Activated CD8-positive, alpha-beta memory T cell treated with anti-CD3 and anti-CD28 coated beads, Interleukin-2, amount 10 ng/mL, durations not matched to agents 7 days and 5 days (primary cell): ENCODE results near the gene STARD13. TPM values are rescaled to one million over a fixed set of nuclear protein-coding genes. Genes with fewer than 3 reads are reported as not detected.

Experiments used
- ATAC-seq: fragments of 150-1000 bp; cut with Tn5 transposase; one replicate; pipeline ENCODE4 v1.10.0; 2021; ENCODE audit warnings: moderate library complexity
- CTCF ChIA-PET: fragments of 350-600 bp; sonication (Branson Sonifier 250); formaldehyde crosslinking; loops from one replicate; lab custom pipeline; 2021; ENCODE audit warnings: antibody characterized with exemption; lab: Charles Lee
- DNase-seq: peaks from one replicate; pipeline ENCODE4 v3.0.0-alpha.2; 2020
- H3K27ac Mint-ChIP-seq: one replicate; pipeline ENCODE4 v1.8.0; 2021; ENCODE audit warnings: mild to moderate bottlenecking, mixed read lengths
- H3K27me3 Mint-ChIP-seq: one replicate; pipeline ENCODE4 v1.8.0; 2021; ENCODE audit warnings: mixed read lengths
- H3K36me3 Mint-ChIP-seq: one replicate; pipeline ENCODE4 v1.8.0; 2021; ENCODE audit warnings: mild to moderate bottlenecking, mixed read lengths
- H3K4me1 Mint-ChIP-seq: one replicate; pipeline ENCODE4 v1.8.0; 2021; ENCODE audit warnings: mixed read lengths
- H3K4me3 Mint-ChIP-seq: one replicate; pipeline ENCODE4 v1.8.0; 2021; ENCODE audit warnings: mild to moderate bottlenecking, moderate library complexity, mixed read lengths
- H3K9me3 Mint-ChIP-seq: one replicate; pipeline ENCODE4 v1.8.0; 2022; ENCODE audit warnings: low read depth, mixed read lengths
- total RNA-seq, 2 experiments: library from RNA; stranded (reverse); gene quantifications; one replicate each; pipeline ENCODE4 v1.2.3, GENCODE V29; 2021

Gene STARD13
- total RNA-seq, 2 experiments from 2014 or later, result 1.2 to 1.5 TPM

GRCh38 chr13:33278913-33279312 is 6.6 kb downstream of the STARD13 start:
- Mint-ChIP-seq H3K27ac (no peak overlapping the region), H3K4me1 (no peaks in the 10 kb centered on the region), H3K4me3 (no peak overlapping the region), H3K36me3 (no peaks in the 10 kb centered on the region), H3K27me3 (peaks cover 18% of the 10 kb centered on the region), H3K9me3 (no peaks in the 10 kb centered on the region)
- no peak for ATAC-seq
- no peak for DNase-seq
- CTCF ChIA-PET, result no interaction called here

DNA sequence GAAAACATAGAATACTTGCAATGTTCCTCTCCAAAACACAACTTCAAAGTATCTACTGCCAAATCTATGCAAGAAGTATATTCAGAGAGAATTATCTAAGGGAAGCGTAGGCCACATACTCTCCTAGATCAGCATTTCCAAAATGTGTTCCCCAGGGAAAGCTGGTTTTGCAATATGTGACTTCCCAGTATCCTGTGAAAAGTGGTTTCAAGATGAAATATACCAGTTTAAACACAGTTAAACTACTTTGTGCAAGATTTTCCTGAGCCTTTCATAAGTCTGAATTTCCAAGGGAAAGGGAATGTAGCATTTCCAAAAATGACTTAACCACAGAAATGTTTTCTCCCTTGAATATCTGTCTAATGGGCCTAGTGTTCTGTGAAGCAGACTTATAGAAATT is 7.6 kb downstream of the STARD13 start:
- no peaks in the 10 kb centered on the region for H3K9me3 Mint-ChIP-seq
- DNase-seq (no peak), ATAC-seq (no peak)
- no peaks in the 10 kb centered on the region for H3K4me1 Mint-ChIP-seq
- H3K36me3 Mint-ChIP-seq, result no peaks in the 10 kb centered on the region
- H3K4me3 Mint-ChIP-seq, result no peak overlapping the region
- CTCF ChIA-PET, result no interaction called here
- H3K27me3 Mint-ChIP-seq, result peaks cover 20% of the 10 kb centered on the region
- H3K27ac Mint-ChIP-seq, result no peak overlapping the region

DNA sequence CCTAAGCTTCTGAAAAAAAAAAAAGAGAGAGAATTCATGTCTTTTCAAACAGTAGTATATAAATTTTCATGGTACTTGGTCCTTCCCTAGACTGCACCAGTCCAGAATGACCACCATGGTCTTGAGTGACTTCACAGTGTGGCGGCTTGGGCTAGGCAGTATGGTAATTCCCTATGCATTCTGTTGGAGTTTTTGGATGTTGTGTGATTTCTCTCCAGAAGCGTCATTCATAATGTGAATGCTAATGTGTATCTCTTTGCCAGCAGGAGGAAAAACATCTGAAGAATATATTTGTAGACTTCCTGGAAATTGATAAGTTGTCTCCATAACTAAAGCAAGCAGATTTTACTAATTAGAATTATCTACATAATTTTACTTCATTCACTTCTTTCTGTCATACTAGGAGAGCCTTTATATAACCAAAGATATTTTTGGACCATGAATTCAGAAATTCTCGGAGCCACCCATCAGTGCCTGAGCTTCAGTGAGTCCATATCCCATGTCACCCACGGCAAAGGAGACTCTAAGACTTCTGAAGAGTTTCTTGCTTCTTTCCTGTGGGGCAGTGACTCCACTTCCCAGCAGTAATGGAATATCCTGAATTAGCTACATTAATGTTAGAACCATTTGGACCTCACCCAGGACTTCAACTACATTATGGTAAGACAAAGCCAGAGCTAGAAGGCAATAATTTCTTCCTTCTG is 8.4 kb downstream of the STARD13 start:
- Mint-ChIP-seq H3K27me3 (peaks cover 19% of the 10 kb centered on the region), H3K36me3 (no peaks in the 10 kb centered on the region), H3K4me3 (no peak overlapping the region), H3K27ac (no peak overlapping the region), H3K9me3 (no peaks in the 10 kb centered on the region), H3K4me1 (no peaks in the 10 kb centered on the region)
- DNase-seq, result no peak
- no peak for ATAC-seq
- CTCF ChIA-PET, result no interaction called here

GRCh38 chr13:33276570-33276969 is 9.0 kb downstream of the STARD13 start:
- Mint-ChIP-seq H3K27me3 (peaks cover 14% of the 10 kb centered on the region), H3K9me3 (no peaks in the 10 kb centered on the region), H3K4me3 (no peak overlapping the region), H3K27ac (no peak overlapping the region), H3K4me1 (no peaks in the 10 kb centered on the region), H3K36me3 (no peaks in the 10 kb centered on the region)
- no peak for DNase-seq
- CTCF ChIA-PET, result no interaction called here
- ATAC-seq, result no peak

- Mint-ChIP-seq H3K27me3 (peaks cover 16% of the 10 kb centered on the region), H3K4me3 (no peak overlapping the region), H3K36me3 (no peaks in the 10 kb centered on the region), H3K4me1 (no peaks in the 10 kb centered on the region), H3K9me3 (no peaks in the 10 kb centered on the region), H3K27ac (no peak overlapping the region)
- ATAC-seq (no peak), DNase-seq (no peak)
- CTCF ChIA-PET, result no interaction called here
These were observed 9.6 kb downstream of the STARD13 start for GRCh38 chr13:33275916-33276315.

DNA sequence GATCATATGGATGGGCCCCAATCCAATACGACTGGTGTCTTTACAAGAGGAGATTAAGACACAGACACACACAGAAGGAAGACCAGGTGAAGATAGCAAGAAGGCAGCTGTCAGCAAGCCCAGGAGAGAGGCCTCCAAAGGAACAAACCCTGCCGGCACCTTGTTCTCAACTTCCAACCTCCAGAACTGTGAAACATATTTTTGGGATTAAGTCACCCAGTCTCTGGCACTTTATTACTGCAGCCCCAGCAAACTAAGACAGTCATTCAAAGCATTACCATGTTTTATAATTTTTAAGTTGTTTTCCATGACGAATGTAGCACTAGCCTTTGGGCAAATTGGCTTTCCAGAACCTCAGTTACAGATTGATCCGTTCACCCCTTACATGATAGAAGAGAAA is 11.3 kb downstream of the STARD13 start:
- H3K9me3 Mint-ChIP-seq, result no peaks in the 10 kb centered on the region
- H3K27ac Mint-ChIP-seq, result no peak overlapping the region

DNA sequence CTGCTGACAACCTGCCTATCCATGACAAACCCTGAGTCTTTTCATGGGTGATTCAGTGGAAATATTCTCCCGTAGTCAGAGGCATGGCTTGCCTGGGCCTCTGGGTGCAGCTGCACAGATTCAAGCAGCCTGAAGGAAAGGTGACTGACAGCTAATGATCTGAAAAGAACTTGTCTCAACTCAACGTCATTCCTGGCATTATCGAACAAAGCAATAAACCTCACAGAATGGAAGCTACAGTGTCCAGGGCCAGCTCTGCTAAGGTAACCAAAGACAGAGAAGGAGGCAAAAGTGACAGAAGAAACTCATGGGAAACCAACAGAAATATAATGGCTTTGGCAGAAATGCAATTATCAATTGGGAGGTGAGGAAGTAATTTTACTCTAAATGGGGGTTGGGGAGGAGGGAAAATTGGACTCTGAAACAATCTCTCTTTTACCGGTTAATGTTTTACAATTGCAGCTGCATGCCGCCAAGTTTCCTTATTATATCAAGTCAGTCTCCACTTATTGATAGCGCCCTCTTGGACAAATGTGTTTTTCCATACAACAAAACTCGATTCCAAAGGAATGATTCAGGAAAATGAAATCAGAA is 12.9 kb downstream of the STARD13 start:
- CTCF ChIA-PET, result no interaction called here
- H3K27ac Mint-ChIP-seq, result no peak overlapping the region

More for the DNA sequence above, 11.3 kb downstream of the STARD13 start:
- Mint-ChIP-seq H3K27me3 (peaks cover 16% of the 10 kb centered on the region), H3K36me3 (no peaks in the 10 kb centered on the region), H3K4me3 (no peak overlapping the region), H3K4me1 (no peaks in the 10 kb centered on the region)
- ATAC-seq, result no peak
- DNase-seq, result no peak
- CTCF ChIA-PET, result no interaction called here

DNA sequence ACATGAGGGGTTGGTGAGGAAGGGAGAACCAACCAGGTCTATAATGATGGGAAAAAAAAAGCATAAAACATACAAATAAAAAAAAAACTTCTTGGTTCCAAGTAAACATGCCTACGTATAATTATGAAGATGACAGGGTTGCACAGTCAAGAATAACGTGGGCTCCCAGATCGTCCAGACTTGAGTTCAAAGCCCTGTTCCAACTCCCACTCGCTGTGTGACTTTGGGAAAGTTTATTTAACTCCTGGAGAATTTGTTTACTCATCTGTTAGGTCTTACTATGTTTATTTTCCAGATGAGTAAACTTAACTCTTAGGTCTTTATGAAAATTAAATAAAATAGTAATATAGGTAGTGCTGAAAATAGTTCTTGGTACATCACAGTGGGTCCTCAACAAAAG is 13.8 kb downstream of the STARD13 start:
- DNase-seq, result no peak
- Mint-ChIP-seq H3K9me3 (no peaks in the 10 kb centered on the region), H3K4me1 (no peaks in the 10 kb centered on the region), H3K27me3 (peaks cover 14% of the 10 kb centered on the region), H3K36me3 (no peaks in the 10 kb centered on the region), H3K27ac (no peak overlapping the region), H3K4me3 (no peak overlapping the region)
- CTCF ChIA-PET, result no interaction called here
- ATAC-seq, result no peak

More for the DNA sequence above, 12.9 kb downstream of the STARD13 start:
- Mint-ChIP-seq H3K4me1 (no peaks in the 10 kb centered on the region), H3K36me3 (no peaks in the 10 kb centered on the region), H3K27me3 (peaks cover 14% of the 10 kb centered on the region), H3K4me3 (no peak overlapping the region), H3K9me3 (no peaks in the 10 kb centered on the region)
- no peak for DNase-seq
- no peak for ATAC-seq

- no peak for DNase-seq
These were observed 14.5 kb downstream of the STARD13 start for GRCh38 chr13:33270895-33271538.

DNA sequence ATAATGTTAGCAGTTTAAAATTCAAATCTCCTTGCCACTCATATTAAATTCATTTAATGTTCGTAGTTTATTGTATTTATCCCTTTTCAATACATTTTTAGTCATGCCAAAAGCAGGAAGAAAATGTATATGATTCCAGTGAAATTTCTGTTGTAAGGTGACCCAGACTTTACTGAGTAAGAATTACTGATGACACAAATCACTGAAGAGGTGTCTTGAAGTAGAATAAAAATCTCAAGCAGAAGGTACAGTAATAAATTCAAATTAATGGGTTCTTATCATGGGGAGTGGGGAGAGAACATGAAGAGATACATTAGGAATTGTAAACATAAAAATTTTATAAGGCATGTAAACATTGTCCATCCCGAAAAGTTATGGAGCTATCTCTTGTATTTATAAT is 19.9 kb downstream of the STARD13 start:
- DNase-seq (no peak), ATAC-seq (no peak)
- Mint-ChIP-seq H3K27ac (no peak overlapping the region), H3K27me3 (peaks cover 11% of the 10 kb centered on the region), H3K9me3 (no peaks in the 10 kb centered on the region), H3K4me3 (no peak overlapping the region), H3K4me1 (no peaks in the 10 kb centered on the region), H3K36me3 (no peaks in the 10 kb centered on the region)
- CTCF ChIA-PET, result no interaction called here

More at GRCh38 chr13:33270895-33271538, 14.5 kb downstream of the STARD13 start:
- Mint-ChIP-seq H3K27ac (no peak overlapping the region), H3K36me3 (no peaks in the 10 kb centered on the region), H3K9me3 (no peaks in the 10 kb centered on the region), H3K27me3 (peaks cover 14% of the 10 kb centered on the region), H3K4me3 (no peak overlapping the region), H3K4me1 (no peaks in the 10 kb centered on the region)
- no peak for ATAC-seq
- CTCF ChIA-PET, result no interaction called here

DNA sequence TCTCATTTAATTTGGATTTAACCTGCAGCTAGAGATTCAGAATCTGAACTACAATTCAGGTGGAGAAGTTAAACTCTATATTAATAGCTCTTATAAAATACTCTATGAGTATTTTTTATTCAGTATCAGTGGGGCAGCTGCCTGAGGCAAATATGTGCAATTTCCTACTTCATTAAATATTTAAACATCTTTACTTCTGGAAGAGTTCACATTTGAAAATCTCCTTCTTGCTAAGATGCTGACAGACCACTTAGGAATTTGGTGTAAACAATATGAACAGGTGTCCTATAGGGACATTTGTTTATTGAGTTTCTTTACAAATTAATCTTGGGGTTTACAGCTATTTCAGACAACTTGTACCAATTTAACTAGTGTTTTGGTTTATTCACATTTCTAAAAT is 20.4 kb downstream of the STARD13 start:
- H3K27me3 Mint-ChIP-seq, result peaks cover 11% of the 10 kb centered on the region
- H3K9me3 Mint-ChIP-seq, result no peaks in the 10 kb centered on the region
- H3K4me3 Mint-ChIP-seq, result no peak overlapping the region
- no peak overlapping the region for H3K27ac Mint-ChIP-seq
- DNase-seq, result no peak
- CTCF ChIA-PET, result no interaction called here
- H3K36me3 Mint-ChIP-seq, result no peaks in the 10 kb centered on the region
- no peaks in the 10 kb centered on the region for H3K4me1 Mint-ChIP-seq
- ATAC-seq, result no peak

- CTCF ChIA-PET, result no interaction called here
- H3K27ac Mint-ChIP-seq, result no peak overlapping the region
- no peaks in the 10 kb centered on the region for H3K36me3 Mint-ChIP-seq
These were observed 21.0 kb downstream of the STARD13 start for GRCh38 chr13:33264620-33264978.

DNA sequence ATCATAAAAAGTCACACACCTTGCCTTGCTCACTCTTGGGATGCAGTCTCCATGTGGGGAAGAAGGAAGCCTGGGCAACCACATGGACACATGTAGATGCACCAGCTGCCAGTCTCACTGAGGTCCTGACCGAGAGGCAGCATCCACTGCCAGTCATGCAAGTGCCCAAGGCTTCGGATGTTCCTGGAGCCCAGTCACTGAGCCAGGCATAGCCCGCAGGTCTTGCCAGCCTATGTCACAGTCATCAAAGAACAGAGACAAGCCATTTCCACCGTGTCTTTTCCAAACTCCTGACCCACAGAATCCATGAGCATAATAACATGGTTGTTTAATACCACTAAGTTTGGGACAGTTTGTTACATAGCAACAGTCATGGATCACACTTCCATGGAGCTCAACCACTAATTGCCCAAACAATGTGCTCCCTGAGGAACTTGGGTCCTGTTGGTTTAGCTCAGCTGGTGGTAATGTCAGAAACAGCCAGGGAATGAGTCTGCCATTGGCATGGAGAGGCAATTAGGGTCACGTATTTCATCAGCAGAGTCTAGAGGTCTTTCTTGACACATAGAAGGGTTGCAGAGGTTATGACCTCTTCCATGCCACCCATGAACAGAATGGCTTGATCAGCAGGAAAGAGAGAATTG is 21.5 kb downstream of the STARD13 start:
- H3K27me3 Mint-ChIP-seq, result peaks cover 11% of the 10 kb centered on the region
- no peaks in the 10 kb centered on the region for H3K4me1 Mint-ChIP-seq
- H3K9me3 Mint-ChIP-seq, result no peaks in the 10 kb centered on the region
- CTCF ChIA-PET, result no interaction called here
- ATAC-seq, result no peak
- DNase-seq, result no peak
- no peaks in the 10 kb centered on the region for H3K36me3 Mint-ChIP-seq
- no peak overlapping the region for H3K4me3 Mint-ChIP-seq
- H3K27ac Mint-ChIP-seq, result no peak overlapping the region

More at GRCh38 chr13:33264620-33264978, 21.0 kb downstream of the STARD13 start:
- peaks cover 11% of the 10 kb centered on the region for H3K27me3 Mint-ChIP-seq
- ATAC-seq (no peak), DNase-seq (no peak)
- H3K4me3 Mint-ChIP-seq, result no peak overlapping the region
- H3K4me1 Mint-ChIP-seq, result no peaks in the 10 kb centered on the region
- no peaks in the 10 kb centered on the region for H3K9me3 Mint-ChIP-seq

- Mint-ChIP-seq H3K36me3 (no peaks in the 10 kb centered on the region), H3K27ac (no peak overlapping the region), H3K4me3 (no peak overlapping the region), H3K4me1 (no peaks in the 10 kb centered on the region), H3K9me3 (no peaks in the 10 kb centered on the region), H3K27me3 (peaks cover 11% of the 10 kb centered on the region)
- CTCF ChIA-PET, result no interaction called here
- no peak for ATAC-seq
- DNase-seq, result no peak
These were observed 22.1 kb downstream of the STARD13 start for GRCh38 chr13:33263484-33263883.
